GM12891 (cell line): ENCODE measurements around the gene DDX50.

Source experiments
- PAX5 ChIP-seq: IDR thresholded peaks from 2 replicates; pipeline ENCODE4 v1.6.1; 2011; ENCODE audit warnings: low read length, moderate library complexity, mild to moderate bottlenecking; ENCODE audit not compliant: insufficient read depth, severe bottlenecking
- POLR2A ChIP-seq: IDR thresholded peaks from 2 replicates; pipeline ENCODE4 v1.6.1; 2011; ENCODE audit warnings: low read depth, low read length, control low read depth
- POLR2AphosphoS5 ChIP-seq: IDR thresholded peaks from 2 replicates; pipeline ENCODE4 v1.6.1; 2011; ENCODE audit warnings: low read depth, low read length, control low read depth
- TAF1 ChIP-seq: IDR thresholded peaks from 2 replicates; pipeline ENCODE4 v1.6.1; 2011; ENCODE audit warnings: low read depth, low read length, control low read depth

DNA sequence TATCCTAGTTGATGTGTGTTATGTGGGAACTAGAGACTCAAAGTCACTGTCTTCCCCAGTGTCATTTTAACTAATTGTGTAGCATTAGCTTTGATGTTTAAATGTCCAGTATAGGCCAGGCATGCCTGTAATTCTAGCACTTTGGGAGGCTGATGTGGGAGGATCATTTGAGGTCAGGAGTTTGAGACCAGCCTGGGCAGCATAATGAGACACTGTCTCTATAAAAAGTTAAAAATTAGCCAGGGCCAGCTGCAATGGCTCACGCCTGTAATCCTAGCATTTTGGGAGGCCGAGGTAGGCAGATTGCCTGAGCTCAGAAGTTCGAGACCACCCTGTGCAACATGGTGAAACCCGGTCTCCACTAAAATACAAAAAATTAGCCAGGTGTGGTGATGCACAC is 24.4 kb downstream of the DDX50 start:
- TF ChIP-seq POLR2A: no peak
- no peak for TF ChIP-seq POLR2AphosphoS5
- no peak for TF ChIP-seq TAF1
- TF ChIP-seq PAX5: no peak
